Stimulated activated CD4-positive, alpha-beta T cell treated with anti-CD3 and anti-CD28 coated beads, Interleukin-1b, Interleukin-23, amount 100 ng/mL, for 24 hours (primary cell): ENCODE results near the gene DTX3.
"Not testable (repeated sequence)": the region's sequence is repeated elsewhere in the genome, so short reads cannot be mapped to it uniquely, and the experiment has no call there.

Experiments
- DNase-seq, 4 experiments: peaks; one replicate each; pipeline ENCODE4 v3.0.0-alpha.2; 2020; ENCODE audit warnings: low read depth in 4 of 4, low spot score in 1 of 4

The DTX3 gene

DNA sequence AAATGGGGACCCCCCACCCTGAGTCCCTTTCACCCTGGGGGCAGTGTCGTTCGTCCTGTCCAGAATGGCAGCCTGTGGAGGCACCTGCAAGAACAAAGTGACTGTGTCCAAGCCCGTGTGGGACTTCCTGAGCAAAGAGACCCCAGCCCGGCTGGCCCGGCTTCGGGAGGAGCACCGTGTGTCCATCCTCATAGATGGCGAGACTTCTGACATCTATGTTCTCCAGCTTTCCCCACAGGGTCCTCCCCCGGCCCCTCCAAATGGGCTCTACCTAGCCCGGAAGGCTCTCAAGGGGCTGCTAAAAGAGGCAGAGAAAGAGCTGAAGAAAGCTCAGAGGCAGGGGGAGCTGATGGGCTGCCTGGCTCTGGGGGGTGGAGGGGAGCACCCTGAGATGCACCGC lies 2.2 kb downstream of the DTX3 start:
- DNase-seq, result no peak

DNA sequence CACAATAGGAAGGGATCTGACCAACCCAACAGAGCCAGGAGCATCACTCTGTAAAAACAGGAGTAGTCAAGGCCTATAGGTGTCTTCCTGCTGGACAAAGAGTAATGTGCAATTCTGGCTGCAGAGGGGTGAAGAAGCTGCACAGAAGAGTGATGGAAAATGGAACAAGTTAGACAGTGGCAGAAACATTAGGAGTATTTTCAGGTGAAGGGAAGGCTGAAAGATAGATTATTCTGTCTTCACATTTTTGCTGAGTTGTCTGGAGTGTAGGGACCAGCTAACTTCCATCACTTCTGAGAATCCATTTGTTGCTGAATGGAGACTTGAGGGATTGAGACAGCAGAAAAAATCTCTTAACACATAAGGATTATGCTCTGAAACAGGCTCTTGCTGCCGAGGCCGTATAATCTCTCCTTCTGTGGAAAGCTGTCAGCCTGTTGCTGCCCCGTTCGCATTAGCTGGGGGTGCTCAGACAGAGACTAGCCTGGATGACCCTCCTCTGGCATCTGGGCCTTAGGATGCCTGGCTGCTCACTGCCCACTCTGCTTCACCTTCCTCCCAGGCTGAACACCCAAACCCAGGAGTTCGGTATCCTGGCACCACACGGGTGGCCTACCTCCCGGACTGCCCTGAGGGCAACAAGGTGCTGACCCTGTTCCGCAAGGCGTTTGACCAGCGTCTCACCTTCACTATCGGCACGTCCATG lies 3.5 kb downstream of the DTX3 start:
- DNase-seq, result no peak

- DNase-seq, result no peak
These were observed 4.6 kb downstream of the DTX3 start for GRCh38 chr12:57609101-57609780.

- no peak for DNase-seq
These were observed 5.3 kb downstream of the DTX3 start for GRCh38 chr12:57609781-57610553.

- DNase-seq, result no peak
These were observed 6.0 kb downstream of the DTX3 start for GRCh38 chr12:57610554-57611107.

DNA sequence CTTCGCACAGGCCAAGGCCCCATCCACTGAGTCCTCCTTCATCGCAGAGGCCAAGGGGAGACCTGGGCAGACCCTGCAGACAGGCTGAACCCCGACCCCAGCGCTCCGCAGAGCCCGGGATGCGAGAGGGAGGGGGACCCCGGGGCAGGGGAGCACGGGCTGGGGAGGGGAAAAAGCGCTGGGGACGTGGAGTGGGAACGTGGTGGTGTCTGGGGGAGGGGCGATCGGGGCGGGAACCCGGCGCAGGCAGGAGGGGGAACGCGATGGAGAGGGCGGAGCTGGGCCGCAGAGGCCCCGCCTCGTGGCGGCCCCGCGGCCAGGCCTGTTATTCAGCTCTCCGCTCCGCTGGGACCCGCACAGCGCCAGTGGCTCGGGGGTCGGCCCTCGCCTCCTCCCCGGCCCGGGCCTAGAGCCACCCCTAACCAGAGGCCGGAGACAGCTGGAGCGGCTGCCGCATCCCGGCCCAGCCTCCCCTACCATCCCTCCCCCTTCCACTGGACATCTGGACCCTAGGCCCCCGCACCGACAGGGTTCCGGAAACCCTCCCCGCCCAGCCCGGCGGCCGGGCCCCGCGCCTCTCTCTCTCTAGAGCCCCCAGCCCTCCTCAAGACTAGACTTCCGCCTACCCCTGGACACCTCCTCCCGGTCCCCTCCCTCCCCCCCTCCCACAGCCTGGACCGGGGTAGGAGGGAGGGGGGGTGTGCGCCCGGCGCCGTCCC lies 6.6 kb downstream of the DTX3 start, which contains the start of gene ARHGEF25:
Gene ARHGEF25 (plus strand): TSS at position 328 of the 719 bp plus-strand sequence. CDS start 460 bp downstream, outside the sequence.
- DNase-seq, result peak in 1 of 4 experiments; percentile 47

GRCh38 chr12:57611827-57612710 lies 7.4 kb downstream of the DTX3 start:
- DNase-seq, result no peak

GRCh38 chr12:57612711-57613426 lies 8.2 kb downstream of the DTX3 start:
- DNase-seq, result no peak

- DNase-seq, result no peak
These were observed 8.9 kb downstream of the DTX3 start for GRCh38 chr12:57613427-57614109.

DNA sequence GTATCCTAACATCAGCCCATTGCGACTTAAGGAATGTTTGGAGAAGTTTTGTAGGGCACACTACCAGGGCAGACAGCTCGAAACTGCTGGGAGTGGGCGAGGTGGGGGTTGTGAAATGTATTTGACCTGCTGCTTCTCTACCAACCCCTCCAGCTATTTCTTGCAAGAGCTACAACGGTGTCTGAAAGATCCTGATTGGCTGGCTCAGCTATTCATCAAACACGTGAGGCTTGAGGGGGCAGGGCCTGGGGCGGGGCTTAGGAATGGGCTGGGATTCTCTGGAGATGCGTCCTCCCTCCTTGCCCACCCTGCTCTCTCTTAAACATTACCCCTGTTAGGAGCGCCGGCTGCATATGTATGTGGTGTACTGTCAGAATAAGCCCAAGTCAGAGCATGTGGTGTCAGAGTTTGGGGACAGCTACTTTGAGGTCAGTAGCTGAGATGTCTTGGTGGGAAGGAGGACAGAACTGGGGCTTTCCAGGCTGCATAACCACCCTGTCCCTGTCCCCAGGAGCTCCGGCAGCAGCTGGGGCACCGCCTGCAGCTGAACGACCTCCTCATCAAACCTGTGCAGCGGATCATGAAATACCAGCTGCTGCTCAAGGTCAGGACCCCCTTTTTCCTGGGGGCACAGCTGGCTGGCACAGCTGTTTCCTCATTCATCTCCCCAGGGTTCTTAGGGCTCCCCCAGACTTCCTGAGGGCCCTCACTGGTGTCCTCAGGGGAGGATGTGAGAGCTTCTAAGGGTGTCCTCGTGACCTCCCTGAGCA lies 9.7 kb downstream of the DTX3 start:
- DNase-seq, result no peak

DNA sequence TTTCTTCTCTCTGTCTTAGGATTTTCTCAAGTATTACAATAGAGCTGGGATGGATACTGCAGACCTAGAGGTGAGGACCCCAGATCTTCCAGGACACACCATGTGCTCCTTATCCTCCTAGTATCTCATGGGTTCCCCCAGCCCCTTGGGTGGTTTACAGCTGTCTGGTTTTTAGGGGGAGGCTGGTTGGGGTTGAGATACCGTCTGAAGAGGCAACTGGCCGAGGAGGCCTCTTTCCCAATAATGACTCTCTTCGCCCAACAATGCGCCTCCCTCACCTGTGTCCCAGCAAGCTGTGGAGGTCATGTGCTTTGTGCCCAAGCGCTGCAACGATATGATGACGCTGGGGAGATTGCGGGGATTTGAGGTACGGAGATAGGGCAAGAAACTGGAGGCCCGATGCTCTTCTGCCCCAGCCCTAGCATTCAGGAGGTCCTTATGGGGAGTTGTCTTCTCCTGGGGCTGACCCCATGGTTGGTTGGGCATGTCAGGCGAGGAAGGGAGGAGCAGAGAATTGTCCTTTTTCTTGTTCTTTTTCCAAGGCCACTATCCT lies 10.4 kb downstream of the DTX3 start:
- DNase-seq, result no peak

DNA sequence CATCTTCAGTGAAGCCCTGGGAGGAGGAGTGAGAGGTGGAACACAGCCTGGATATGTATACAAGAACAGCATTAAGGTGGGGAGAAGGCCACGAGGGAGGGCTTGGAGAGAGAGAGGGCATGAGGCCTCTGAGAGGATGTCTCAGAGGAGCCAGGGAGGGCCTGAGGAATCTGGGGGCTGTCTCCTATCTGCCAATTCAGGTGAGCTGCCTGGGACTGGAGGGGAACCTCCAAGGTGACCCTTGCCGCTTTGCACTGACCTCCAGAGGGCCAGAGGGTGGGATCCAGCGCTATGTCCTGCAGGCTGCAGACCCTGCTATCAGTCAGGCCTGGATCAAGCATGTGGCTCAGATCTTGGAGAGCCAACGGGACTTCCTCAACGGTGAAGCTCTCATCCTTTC lies 11.0 kb downstream of the DTX3 start:
- no peak for DNase-seq

- DNase-seq, result no peak
These were observed 11.9 kb downstream of the DTX3 start for GRCh38 chr12:57616383-57617101.

- no peak for DNase-seq
These were observed 13.3 kb downstream of the DTX3 start for GRCh38 chr12:57617942-57618341.

- not testable (repeated sequence) for DNase-seq
These were observed 13.8 kb downstream of the DTX3 start for GRCh38 chr12:57618431-57618830.

- DNase-seq, result no peak
These were observed 14.4 kb downstream of the DTX3 start for GRCh38 chr12:57618966-57619433.
